Measurements from ENCODE around the gene HDAC1.
"Not testable (repeated sequence)": the region's sequence is repeated elsewhere in the genome, so short reads cannot be mapped to it uniquely, and the experiment has no call there.

The HDAC1 gene

DNA sequence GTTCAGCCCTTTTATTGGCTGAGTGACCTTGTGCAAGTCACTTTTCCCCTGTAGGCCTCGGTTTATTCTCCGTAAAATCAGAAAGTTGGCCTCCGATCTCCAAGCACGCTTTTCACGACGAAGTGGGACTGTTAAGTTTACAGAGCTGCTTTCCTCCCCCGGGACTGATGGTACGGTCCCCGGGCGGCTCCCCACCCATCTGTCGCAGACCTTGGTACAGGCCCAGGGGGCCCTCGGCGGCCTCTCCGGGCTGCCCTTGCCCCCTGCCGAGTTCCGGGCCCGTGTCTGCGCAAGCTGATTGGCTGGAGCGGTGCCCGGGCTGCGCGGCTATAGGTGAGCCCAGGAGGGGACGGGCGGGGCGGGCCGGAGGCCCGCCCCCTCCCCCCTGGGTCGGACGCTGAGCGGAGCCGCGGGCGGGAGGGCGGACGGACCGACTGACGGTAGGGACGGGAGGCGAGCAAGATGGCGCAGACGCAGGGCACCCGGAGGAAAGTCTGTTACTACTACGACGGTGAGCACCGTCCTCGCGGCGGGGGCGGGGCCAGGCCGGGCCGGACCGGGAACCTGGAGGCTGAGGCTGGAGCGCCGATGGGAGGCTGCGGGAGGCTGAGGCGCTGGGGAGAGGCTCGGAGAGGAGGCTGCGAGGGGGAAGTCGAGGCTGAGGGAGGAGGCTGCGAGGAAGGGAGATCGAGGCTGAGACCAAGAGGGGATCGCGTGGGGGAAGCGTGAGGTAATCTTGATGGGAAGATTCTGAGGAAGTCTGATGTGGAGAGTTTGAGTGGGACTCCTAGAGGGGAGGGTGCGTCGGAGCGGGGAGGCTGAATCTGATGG, at the start of gene HDAC1:
Gene HDAC1 (plus strand): TSS at position 376 of the 831 bp plus-strand sequence. CDS start 87 bp downstream, at position 463.
- peak; percentile 93 for DNase-seq

DNA sequence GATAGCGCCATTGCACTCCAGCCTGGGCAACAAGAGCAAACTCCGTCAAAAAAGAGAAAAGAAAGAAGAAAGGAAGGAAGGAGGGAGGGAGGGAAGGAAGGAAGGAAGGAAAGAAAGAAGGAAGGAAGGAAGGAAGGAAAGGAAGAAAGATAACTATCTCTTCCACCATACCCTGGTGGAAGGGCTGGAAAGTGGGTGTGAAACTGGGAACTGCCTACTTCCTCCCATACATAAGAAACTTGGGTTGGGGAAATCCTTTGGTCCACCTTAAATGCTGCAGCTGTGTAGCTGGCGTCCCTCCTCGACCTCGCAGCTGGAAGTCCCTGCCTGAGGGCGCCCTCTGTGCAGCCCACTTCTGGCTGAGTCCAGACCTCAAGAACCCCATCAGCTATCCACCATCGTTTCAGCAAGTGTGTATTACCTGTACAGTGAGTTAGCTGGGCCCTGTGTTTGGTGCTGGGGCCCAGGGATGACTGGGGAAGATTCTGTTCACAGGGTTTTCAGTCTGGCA, 49.5 kb upstream of the HDAC1 start:
- DNase-seq = no peak

DNA sequence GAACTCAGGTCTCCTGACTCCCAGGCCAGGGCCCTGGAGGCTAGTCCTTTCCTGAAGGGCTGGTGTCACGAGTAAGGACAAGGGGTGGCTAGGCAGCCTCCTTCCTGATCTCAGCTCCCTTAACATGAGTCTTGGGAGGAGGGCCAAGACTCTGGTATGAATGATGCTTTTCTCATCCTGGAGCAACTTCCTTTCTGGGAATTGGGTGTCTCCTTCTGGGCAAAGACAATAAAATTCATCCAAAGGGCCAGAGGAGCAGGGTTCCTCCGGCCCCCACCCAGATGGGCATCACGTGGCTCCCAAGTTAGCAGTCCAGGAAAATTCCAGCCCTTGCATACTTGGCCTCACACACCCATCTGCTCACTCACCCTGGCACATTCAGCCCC, 45.0 kb upstream of the HDAC1 start, which contains the start of gene FAM167B:
Gene FAM167B (plus strand): TSS at position 335 of the 386 bp plus-strand sequence. CDS start 200 bp downstream, outside the sequence.
- DNase-seq = peak; percentile 74

DNA sequence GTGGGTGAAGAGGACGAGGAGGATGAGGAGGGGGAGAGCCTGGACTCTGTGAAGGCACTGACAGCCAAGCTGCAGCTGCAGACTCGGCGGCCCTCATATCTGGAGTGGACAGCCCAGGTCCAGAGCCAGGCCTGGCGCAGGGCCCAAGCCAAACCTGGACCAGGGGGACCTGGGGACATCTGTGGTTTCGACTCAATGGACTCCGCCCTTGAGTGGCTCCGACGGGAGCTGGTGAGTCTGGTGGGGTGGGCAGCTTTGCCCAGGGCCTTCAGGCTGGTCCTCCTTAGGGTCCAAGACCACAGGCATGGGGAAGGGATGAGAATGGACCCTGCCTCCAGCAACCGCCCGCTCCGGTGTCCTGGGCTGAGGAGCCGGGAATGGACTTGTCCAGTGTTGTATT, 44.4 kb upstream of the HDAC1 start:
- DNase-seq = no peak

DNA sequence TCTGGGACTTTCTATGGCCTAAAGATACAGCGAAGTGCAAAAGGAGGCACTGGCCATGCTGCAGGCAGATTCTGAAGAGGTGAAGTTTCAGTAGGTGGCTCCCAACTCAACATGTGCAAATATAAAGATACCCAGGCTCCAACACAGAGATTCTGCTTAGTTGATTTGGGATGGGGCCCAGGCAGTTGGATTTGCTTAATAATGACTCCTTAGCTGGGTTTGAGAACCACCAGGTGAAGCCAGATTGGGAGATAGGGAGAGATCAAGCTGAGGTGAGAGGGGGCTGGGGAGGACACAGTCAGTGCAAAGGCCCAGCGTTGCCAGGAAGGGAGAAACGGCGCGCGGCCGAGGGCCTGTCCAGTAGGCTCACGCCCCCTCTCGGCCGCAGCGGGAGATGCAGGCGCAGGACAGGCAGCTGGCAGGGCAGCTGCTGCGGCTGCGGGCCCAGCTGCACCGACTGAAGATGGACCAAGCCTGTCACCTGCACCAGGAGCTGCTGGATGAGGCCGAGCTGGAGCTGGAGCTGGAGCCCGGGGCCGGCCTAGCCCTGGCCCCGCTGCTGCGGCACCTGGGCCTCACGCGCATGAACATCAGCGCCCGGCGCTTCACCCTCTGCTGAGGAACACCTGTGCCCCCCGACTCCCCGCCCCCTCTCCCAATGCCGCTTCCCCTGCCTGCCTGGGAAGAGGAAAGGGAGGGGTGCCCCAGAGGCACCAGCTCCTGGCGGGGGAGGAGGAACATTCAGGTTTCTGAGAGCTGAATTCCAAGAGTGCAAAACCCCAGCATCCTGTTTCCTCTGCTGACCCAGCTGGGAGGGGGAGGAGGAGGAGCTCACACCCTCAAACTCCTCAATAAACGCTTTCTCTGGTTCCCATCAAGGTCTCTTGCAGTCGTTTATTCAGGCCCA, 43.6 kb upstream of the HDAC1 start:
- peak; percentile 80 for DNase-seq

DNA sequence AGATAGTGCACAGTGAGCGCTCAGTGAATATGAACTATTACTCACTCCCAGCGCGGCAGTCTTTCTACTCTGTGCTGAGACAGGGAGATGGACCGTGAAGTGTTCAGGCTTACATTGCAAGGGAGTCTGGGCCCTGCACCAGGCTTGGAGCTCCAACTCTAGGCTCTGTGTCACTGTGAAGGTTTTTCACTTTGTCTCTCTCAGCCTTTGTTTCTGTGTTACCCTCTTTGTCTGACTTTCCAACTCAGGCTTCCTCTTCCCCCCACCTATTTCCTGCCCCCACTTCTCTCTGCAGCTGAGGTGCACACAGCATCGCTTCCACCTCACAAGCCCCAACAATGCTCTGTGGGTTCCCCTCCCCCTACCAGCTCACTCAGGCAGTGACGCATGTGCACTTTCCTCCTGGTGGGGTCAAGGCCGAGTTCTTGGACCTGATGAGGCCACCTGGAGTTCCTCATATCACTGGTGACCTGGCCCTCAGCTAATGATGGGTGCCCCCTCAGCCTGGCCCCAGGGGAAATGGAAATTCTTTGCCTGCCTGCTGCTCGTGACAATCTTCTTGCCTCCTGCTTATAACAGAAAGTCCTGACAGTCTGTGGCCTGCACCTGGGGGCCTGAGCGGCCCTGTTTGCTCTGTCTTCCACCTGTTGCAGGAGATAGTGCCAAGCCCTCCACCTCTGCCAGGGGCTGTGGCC, 41.9 kb upstream of the HDAC1 start:
- DNase-seq = no peak

DNA sequence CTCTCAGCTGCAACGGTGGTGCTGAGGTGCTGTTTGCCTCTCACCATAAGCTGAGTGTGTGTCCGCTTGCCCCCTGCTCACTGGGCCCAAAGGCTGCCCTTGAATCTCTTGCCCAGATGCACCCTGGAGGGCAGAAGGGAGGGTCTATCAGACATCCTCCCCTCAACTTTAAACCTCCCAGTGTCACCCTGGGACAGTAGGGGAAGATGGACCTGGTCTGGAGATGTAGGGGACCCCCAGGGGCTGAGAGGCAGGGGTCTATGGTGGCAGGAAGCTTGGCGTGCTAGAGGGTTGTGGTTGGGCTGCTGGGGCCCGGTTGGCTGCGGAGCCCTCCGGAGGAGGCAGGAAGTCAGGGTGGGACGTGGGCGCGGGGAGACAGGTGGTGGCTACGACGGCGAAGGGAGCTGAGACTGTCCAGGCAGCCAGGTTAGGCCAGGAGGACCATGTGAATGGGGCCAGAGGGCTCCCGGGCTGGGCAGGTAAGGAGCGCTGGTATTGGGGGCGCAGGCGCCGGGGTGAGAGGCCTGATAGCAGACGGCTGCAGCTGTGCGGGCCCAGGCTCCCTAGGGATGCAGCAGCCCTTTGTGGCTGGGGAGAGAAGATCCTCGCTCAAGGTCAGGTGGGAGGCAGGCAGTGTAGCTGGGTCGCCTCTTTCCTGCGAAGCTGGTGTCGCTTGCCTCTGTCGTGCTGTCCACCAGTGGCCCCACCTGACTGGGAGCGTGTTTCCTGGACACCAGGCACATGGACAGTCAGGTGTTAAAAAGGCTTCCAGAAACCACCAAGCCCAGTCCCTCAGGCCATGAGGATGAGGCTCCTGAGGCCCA, 40.8 kb upstream of the HDAC1 start, which contains the start of gene LCK:
Gene LCK (plus strand): TSS at position 373 of the 824 bp plus-strand sequence. CDS start 23,065 bp downstream, outside the sequence.
- no peak for DNase-seq

DNA sequence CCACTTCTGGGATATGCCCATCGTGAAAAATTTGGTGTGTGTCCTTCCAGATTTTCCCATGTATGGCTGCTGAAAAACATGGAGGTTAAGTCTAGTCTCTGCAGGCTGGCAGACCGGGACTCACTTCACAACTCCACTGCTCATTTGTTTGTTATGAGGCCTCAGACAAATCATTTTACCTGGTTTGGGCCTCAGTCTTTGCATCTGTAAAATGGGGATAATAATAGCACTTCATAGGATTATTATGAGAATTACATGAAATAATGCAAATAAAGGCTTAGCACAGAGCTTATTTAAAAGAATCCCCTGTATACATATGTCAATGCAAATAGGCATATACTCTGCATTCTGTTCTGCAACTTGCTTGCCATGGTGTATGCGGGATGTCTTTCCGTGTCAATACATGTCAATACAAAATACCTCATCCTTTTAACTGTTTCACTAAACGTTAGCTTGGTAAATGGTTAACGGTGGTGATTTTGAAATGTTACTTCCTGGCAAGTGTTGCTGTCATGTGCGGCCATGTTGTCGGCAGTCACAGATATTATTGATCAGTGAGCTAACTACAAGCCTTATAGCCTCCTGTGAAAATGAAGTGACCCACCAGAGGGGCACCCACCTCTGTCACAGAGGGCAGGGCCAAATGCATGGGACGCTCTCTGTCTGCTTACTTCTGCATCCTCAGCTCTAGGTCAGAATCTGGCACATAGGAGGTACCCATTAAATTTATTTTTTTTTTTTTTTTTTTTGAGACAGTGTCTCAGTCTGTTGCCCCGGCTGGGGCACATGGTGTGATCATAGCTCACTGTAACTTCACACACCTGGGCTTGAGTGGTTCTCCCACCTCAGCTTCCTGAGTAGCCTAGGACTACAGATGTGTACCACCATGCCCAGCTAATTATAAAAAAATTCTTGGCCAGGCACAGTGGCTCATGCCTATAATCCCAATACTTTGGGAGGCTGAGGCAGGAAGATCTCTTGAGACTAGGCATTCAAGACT, 36.5 kb upstream of the HDAC1 start:
- DNase-seq = no peak

DNA sequence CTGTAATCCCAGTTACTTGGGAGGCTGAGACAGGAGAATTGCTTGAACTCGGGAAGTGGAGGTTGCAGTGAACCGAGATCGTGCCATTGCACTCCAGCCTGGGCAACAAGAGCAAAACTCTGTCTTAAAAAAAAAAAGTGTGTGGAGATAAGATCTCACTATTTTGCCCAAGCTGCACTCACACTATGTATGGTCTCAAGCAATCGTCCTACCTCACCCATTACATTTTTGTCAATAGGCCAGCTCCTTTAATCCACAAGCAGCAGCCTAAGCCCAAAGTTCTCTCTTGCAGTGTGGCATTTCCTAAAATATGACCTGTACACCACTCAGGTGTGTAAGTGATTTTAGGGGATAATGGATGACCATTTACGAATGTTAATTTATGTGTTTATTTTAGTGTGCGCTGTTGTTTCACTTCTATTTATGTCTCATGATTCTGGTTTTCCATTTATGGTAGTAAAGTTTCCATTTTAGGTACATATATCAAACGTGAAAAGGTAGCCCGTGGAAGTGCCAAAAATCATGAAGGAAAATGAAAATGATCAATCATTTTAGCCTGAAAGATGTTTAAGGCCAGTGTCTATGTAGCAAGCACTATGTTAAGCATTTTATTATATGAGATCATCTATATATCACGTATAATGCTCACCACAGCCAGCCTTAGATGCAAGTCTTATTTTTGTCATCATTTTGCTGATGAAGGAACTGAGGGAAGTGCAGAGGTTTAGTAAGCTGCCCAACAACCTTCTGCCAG, 35.2 kb upstream of the HDAC1 start:
- no peak for DNase-seq

DNA sequence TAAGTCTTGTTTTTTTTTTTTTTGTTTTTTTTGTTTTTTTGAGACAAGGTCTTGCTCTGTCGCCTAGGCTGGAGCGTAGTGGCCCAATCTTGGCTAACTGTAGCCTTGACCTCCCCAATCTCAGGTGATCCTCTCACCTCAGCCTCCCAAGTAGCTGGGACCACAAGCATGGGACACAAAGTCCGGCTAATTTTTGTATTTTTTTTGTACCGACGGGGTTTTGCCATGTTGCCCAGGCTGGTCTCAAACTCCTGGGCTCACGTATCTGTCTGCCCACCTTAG, 34.7 kb upstream of the HDAC1 start:
- DNase-seq = no peak

DNA sequence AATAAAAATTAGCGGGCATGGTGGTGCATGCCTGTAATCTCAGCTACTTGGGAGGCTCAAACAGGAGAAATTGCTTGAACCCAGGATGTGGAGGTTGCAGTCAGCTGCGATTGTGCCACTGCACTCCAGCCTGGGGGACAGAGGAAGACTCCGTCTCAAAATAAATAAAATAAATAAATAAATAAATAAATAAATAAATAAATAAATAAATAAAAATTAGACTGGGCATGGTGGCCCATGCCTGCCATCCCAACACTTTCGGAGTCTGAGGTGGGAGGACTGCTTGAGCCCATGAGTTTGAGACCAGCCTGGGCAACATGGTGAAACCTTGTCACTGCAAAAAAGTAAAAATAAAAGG, 28.7 kb upstream of the HDAC1 start:
- DNase-seq = not testable (repeated sequence)

DNA sequence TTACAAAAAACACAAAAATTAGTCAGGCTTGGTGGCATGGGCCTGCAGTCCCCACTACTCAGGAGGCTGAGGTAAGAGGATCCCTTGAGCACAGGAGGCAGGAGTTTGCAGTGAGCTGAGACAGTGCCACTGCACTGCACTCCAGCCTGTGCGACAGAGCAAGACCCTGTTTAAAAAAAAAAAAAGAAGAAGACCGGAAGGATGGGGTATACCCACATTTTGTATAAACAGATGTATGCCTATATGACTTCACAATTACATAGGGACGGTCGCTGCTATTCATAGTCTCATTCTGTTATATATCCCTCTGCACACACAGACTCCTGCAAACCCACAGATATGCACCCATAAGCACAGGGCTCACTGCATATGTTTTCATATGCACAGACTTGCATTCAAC, 28.1 kb upstream of the HDAC1 start:
- no peak for DNase-seq

DNA sequence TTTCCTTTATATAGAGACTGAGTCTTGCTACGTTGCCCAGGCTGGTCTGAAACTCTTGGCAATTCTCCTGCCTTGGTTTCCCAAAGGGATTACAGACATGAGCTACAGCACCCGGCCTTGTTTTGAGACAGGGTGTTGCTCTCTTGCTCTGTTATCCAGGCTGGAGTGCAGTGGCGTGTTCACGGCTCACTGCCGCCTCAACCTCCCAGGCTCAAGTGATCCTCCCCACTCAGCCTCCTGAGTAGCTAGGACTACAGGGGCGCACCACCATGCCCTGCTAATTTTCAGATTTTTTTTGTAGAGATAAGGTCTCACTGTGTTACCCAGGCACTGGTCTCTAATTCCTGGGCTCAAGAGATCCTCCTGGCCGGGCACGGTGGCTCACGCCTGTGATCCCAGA, 26.0 kb upstream of the HDAC1 start:
- no peak for DNase-seq

DNA sequence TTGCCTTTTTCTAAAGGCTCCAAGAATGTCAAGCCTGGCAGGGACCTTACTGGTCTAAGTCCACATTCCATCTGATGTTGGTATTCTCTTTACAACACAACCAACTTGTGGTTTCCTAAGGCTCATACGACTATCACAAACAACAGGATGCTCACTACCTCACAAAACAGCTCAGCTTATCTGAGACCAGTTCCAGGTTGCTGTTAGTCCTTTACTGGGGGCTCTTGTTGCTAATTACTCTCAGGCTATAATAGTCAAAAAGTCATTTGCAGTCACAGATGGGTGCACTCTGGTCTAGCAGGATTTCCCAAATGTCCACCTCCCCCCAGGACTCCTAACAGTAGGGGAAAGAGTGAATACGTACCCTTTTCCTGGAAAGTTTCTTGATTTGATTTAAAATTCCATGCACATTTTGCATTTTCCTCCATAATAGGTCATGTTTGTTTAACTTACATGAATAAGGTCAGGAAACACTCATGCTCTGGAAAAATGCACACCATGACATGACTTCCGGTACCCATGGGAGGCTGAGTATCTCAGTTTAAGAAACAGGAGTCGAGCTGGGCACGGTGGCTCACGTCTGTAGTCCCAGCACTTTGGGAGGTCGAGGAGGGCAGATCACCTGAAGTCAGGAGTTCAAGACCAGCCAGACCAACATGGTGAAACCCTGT, 24.8 kb upstream of the HDAC1 start:
- DNase-seq = peak; percentile 61

DNA sequence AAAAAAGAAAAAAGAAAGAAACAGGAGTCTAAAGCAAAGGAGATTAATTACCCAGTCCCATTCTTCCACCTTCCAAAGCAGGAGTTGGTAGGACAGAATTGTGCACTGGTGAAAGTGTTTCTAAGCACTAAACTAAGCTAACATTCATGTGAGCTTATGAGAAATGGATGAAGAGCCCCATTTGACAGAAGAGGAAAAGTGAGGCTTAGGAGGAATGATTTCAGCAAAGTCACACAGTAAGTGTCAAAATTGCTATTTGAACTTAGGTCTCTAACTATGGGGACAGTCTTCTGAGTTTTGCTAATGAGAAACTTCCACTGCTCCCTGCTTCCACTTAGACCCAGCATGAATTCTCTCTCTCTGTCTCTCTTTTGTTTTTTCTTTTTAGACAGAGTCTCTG, 22.1 kb upstream of the HDAC1 start:
- DNase-seq = no peak

DNA sequence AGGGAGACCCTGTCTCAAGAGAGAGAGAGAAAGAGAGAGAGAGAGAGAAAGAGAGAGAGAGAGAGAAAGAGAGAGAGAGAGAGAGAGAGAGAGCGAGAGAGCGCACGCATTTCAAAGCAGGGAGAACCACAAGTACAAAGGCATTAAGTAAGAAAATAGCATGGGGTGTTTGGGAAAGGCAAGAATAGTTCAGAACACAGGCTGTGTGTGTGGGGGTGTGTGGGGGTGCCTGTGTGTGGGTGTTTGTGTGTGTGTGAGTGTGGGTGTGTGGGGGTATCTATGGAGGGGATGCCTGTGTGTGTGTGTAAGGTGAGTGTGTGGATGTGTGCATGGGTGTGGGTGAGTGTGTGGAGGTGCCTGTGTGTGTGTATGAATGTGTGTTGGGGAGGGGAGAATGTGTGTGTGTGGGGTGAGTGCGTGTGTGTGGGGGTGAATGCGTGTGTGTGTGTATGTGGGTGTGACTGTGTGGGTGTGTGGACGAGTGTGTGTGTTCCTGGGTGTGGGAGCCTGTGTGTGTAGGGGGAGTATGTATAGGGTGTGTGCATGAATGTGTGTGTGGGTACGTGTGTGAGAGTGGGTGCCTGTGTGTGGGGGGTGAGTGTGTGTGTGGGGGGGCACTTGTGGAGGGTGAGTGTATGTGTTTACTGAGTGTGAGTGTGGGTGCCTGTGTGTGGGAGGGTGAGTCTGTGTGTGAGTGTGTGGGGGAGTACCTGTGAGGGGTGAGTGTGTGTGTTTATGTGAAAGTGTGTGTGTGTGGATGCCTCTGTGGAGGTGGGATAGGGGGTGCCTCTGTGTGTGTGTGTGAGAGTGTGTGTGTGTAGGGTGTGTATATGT, 19.1 kb upstream of the HDAC1 start:
- DNase-seq = no peak

DNA sequence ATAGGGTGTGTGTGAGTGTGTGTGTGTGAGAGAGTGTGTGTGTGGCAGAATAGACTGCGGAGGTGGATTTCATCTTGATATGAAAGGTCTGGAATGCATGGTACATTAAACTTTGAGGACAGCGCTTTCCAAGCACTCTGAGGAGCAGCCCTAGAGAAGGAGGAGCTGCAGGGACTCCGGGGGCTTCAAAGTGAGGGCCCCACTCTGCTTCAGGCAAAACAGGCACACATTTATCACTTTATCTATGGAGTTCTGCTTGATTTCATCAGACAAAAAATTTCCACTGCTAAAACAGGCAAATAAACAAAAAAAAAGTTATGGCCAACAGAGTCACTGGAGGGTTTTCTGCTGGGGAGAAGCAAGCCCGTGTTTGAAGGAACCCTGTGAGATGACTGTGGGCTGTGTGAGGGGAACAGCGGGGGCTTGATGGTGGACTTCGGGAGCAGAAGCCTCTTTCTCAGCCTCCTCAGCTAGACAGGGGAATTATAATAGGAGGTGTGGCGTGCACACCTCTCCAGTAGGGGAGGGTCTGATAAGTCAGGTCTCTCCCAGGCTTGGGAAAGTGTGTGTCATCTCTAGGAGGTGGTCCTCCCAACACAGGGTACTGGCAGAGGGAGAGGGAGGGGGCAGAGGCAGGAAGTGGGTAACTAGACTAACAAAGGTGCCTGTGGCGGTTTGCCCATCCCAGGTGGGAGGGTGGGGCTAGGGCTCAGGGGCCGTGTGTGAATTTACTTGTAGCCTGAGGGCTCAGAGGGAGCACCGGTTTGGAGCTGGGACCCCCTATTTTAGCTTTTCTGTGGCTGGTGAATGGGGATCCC, 18.3 kb upstream of the HDAC1 start:
- DNase-seq = peak; percentile 69

All from NCI-H226 (cell line).